CD1c-positive myeloid dendritic cell (primary cell): ENCODE data around the gene CRMP1.

ENCODE experiments used
- DNase-seq: peaks from one replicate; pipeline ENCODE4 v3.0.0-alpha.2; 2016; ENCODE audit errors: extremely low spot score

The CRMP1 gene

DNA sequence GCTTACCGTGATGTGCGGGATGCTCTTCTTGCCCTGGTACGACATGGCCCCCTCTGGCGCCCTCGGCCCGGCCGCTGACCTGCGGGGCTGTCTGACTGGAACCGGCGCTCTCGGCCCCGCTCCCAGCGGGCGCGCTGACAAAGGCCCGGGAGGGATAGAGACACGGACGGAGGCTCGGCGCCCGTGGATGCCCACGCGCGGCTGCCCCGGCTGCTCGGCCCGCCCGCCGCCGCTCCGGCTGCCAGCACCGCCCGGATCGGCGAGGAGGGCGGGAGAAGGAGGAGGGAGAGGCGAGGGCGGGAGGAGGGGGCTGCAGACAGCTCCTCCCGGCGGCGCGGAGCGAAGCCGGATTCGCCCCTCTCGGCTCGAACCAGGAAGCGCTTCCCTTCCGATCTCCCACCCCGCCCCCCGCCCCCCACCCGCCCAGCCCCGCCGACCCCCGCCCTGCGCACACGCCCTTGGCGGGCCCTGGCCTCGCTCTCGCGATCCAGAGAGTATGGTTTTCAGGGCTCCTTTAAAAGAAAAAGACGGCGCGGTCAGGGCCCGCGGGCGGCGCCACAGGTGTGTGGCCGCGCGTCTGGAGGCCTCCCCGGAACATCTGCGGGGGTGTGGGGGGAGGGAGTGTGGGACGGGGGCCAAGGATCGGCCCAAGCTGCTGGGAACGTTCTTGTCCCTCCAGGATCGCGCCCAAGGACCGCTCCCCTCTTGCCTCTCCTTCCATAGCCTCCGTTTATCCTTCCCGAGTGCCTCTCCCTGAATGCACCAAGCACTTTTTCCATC, 4.5 kb downstream of the CRMP1 start:
- DNase-seq: no peak

GRCh38 chr4:5887361-5888221, 5.3 kb downstream of the CRMP1 start:
- DNase-seq: no peak

DNA sequence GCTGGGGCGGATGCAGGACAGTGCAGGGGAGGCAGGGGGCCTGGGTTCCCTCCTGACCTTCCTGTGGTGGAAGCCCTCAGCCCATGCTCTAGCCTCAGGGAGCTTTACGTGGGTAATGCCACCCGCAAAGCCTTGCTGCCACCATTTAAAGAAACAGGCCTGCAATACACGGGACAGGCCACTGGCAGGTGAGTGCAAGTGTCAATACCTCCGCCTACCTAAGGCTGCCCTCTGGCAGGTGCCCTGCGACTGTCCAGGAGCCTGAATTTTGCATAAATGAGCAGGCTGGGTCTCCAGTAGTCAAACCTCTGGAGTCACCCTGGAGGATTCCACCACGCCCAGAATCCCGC, 5.9 kb downstream of the CRMP1 start:
- no peak for DNase-seq

DNA sequence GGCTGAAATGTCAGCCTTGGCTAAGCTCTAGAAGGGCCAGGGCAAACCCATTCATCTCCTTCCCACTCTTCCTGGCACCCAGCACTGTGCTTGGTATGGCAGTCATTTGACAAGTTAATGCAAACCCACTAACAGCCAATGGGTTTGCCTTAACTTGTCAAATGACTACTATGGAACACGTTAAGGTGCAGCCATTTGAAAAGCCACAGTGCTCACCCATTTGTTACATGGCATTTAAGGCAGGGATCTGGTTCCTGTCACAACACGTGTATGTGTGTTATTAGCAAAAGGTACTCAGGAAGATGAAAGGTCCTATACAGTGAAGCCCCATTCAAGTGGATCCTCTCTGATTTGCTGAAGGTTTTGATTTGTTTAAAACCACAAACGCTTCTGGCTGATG, 7.2 kb downstream of the CRMP1 start:
- DNase-seq: no peak

GRCh38 chr4:5884796-5885195, 8.1 kb downstream of the CRMP1 start:
- no peak for DNase-seq

GRCh38 chr4:5883916-5884315, 9.0 kb downstream of the CRMP1 start:
- no peak for DNase-seq

DNA sequence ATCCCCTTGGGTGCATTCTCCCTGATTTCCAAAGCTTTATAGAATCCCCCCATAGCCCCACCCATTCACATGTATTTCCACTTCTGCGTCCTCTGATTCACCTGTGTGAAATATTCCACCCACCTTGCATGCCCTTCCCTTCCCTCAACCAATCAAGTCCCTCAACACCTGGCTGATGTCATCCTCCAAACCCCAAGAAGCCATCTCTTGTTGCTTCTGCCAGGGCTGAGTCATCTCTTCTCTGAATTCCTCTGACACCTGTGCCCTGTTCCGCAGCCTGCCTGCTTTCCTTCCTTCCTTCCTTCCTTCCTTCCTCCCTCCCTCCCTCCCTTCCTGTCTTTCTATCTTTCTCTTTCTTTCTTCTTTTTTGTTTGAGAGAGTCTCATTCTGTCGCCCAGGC, 9.9 kb downstream of the CRMP1 start:
- no peak for DNase-seq

- DNase-seq: no peak
Observed at GRCh38 chr4:5881340-5881739, 11.5 kb downstream of the CRMP1 start.

DNA sequence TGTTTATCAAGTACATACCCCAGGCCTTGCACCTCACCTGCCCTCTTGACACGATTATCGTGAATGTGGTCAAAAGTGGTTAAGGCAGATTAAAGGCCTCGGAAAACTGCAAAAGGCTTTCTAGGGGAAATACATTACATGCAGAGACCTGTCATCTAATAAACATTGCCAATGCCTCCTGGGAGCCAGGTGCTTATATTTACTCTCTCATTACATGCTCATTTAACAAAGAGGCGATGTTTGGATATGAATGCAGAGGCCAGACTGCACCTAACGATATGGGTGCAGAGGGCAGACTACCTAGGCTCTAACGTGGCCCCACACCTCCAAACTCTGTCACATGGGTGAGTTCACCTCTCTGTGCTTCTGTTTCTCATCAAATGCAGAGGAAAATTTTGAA, 14.5 kb downstream of the CRMP1 start:
- DNase-seq: no peak

- DNase-seq: no peak
Observed at GRCh38 chr4:5877392-5877791, 15.5 kb downstream of the CRMP1 start.

- no peak for DNase-seq
Observed at GRCh38 chr4:5874811-5875449, 18.0 kb downstream of the CRMP1 start.

DNA sequence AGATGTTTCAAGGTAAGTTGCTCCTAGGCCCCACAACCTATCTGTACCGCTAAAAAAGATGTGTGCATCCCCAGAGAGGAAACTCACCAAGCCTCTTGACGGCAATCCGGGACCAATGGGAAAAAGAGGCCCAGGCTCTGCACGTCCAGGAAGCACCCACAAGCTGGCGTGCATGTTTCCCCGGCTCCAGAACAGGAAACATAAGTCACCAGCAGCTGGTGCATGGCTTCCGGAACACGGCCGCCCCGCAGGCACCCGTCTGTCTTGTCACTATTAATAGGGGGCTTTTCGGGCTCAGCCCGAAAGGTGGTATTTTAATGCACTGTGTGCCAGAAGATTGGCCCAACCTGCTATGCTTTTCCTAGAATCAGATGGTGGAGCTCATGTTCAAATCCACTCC, 22.2 kb downstream of the CRMP1 start:
- no peak for DNase-seq

- DNase-seq: no peak
Observed at GRCh38 chr4:5869966-5870619, 22.8 kb downstream of the CRMP1 start.

- no peak for DNase-seq
Observed at GRCh38 chr4:5867866-5868265, 25.0 kb downstream of the CRMP1 start.

DNA sequence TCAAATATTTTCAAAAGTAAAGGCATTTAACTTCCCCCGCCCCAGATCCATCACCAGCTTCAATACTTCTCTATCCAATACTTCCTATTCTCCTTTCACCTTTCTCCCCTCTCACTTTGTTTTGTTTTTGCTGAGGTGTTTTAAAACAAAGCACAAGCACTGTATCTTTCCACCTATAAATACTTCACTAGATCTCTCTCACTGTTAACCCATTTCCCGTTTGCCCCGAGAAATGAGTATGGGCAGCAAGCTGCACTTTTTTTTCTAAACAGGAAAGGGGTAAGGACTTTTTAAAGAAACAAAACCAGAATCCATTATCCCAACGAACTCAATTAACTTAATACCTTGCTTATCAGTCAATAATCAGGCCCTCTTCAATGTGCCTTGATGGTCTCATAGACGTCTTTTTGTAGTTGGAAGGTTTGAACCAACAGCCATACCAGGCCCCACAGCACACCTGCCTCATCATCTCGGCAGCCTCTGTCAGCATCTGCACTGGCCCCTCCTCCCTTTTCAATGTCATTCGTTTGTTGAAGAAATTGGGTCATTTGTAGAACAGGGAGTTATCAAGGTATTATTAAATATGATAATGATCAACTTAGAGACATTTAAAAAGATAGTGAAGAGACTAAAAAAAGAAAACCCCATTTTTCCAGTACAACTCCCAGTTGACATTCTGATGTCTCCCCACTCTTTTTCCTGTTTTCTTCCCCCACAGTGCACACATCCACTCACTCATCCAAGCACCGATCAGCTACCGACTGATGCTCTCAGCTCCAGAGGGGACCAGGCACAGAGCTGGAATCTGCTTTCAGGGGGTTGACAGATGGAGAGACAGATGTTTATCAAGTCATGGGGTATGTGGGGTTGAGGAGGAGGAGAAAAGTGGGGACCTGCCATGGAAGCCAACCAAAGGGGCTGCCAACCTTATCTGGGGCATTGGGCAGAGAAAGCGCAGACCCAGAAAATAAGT, 25.8 kb downstream of the CRMP1 start:
- DNase-seq: no peak

DNA sequence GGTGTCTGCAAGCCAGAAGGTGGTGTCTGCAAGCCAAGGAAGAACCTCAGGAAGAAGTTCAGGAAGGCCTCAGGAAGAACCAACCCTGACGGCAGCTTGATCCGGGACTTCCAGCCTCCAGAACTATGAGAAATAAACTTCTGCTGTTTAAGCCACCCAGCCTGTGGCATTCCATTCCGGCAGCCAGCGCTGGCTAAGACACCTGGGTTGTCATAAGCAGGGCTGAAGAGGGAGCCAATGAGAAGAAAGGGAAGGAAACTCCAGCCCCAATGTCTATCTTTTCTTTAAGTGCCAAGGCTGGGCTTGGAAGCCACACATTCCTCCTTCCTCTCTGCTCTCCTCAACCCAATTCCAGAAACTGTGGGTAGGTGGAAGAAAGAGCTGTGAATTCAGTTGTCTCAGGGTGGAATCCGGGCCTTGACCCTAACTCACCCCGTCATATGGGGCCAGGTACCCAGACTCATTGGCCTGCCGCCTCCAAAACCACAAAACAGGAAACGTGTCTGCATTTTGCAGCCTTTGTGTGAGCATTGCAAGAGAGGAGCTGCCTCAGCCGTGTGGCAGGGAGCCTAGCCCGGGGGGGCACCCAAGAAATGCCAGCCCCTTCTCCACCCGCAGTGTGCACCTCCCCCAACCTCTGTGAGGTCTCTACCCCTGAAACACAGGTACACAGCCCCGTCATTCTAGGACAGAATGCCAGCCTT, 26.8 kb downstream of the CRMP1 start:
- DNase-seq: no peak

DNA sequence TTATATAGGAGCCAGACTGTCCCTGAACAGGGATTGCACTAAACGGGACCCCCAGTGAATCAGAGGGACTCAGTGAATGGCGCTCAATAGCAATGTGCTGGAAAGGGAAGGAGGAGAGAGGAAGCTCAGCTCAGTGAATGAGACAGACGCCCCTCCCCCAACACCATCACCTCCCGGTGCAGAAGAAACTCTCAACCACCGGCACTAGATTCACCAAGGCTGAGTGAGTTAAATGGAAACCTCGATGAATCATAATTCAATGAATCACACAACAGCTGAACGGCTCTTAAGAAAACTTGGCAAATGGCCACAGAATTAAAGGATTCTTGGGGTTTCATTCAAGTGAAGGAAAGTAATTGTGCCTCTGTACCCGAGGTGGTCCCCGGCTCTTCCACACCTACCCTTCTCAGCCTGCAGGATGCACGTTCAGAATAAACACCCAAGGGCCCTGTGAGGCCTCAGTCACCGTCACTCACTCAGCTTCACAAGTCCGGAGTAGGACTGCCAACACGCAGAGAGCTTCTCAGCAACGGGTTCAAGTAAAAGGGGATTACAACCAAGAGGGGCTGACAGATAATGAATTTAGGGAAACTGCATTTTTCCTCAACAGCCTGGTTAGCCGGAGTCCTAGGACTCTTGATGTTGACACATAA, 29.3 kb downstream of the CRMP1 start:
- no peak for DNase-seq

DNA sequence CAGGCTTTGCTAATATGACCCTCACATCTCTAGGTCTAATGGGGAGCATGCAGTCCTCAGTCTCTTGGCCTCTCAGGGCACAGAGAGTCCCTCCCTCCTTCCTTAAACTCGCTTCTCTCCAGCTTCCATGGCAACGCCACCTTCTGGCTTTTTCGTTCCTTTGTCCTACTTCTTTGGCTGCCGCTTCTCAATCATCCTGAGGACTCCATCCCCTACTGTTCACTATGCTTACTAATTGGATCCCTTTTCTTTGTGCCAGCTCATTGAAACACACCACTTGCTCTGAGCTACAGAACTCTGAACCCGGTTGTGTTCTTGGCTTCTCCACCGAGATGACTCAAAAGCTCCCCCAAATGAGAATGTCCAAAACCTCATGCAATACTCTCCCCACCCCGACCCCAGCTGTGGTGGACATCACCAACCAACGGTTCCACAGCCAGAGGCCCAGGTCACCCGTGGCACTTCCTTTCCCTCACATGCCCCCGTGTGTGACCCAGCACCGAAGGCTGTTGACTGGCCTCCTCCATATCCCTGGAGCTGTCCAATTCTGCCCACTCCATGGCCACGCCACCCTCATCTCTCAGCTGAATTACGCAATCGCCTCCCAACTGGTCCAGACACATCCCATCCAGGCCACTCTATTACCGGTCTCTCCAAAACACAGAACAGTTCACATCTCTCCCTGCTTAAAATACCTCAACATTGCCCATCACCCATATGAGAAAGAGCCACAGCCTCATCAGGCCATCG, 34.7 kb downstream of the CRMP1 start:
- DNase-seq: no peak

DNA sequence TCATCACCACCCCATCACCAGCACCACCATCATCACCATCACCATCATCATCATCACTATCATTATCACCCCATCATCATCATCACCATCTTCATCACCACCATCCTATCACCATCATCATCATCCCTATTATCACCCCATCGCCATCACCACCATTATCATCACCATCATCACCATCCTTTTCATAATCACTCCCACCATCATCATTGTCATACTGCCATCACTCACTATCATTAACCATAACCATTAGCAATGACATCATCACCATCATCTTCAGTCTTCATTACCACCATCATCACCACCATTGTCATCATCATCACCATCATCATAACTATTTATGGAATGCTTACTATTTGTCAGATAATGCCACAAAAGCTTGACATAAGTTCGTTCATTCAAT, 35.7 kb downstream of the CRMP1 start:
- DNase-seq: no peak
